K562 (cell line): ENCODE measurements around the gene TRIM45. TPM values are rescaled to one million over a fixed set of nuclear protein-coding genes. Genes with fewer than 3 reads are reported as not detected.

Source experiments
- ATAC-seq: fragments of 200-7000 bp; cut with Tn5 transposase; 3 replicates; pipeline ENCODE4 v1.9.1; 2020; ENCODE audit warnings: moderate library complexity
- BruUV-seq: library from RNA; stranded (reverse); fragments of 400-500 nt; replicated peaks from 2 replicates; lab custom pipeline; 2021; lab: Mats Ljungman, UMichigan
- CTCF ChIA-PET: fragments of 300-600 bp; formaldehyde crosslinking; extraction: SDS; loops from one replicate; lab custom pipeline; 2021; ENCODE audit warnings: low intra/inter-chr PET ratio; lab: Yijun Ruan, JAX
- POLR2A ChIA-PET: fragments of 300-600, 350-650 bp; sonication (Branson Sonifier 250); formaldehyde crosslinking; extraction: SDS; loops from one replicate; lab custom pipeline; 2021; ENCODE audit warnings: antibody characterized with exemption, inconsistent platforms; lab: Yijun Ruan, JAX
- DNase-seq, 4 experiments: peaks; one replicate each; pipeline versions ENCODE4 v3.0.0 to v3.0.0-alpha.2; 2011 to 2018; ENCODE audit warnings: low spot score in 3 of 4, mixed read lengths in 3 of 4; ENCODE audit errors: extremely low read depth in 1 of 4
- FAIRE-seq: peaks from 2 replicates; lab custom pipeline; 2011; peaks lifted over from hg19 to GRCh38; lab: Jason Lieb, UNC
- H2AFZ ChIP-seq: 2 replicates; pipeline ENCODE4 v1.6.0; 2011; ENCODE audit warnings: low read depth, low read length, control low read depth, inconsistent platforms
- H3K27ac ChIP-seq: fragments of 200-600 bp; 3 replicates; pipeline ENCODE4 v1.8.0; 2011; ENCODE audit warnings: low read depth, mild to moderate bottlenecking, control low read depth, inconsistent platforms, low read length, moderate library complexity, mixed read lengths; ENCODE audit errors: extremely low read depth
- H3K27me3 ChIP-seq, 2 experiments: fragments of 300-600 bp in 1 of 2; 2 replicates in 1 of 2; 3 replicates in 1 of 2; pipeline versions ENCODE4 v1.6.0 to v1.8.0; 2011; ENCODE audit warnings: inconsistent platforms in 2 of 2, low read length in 2 of 2, mild to moderate bottlenecking in 1 of 2, mixed read lengths in 1 of 2, moderate library complexity in 1 of 2; ENCODE audit not compliant: control insufficient read depth in 2 of 2, insufficient read depth in 2 of 2
- H3K36me3 ChIP-seq: fragments of 300-600 bp; 3 replicates; pipeline ENCODE4 v1.8.0; 2011; ENCODE audit warnings: mild to moderate bottlenecking, low read length, inconsistent platforms; ENCODE audit not compliant: control insufficient read depth, insufficient read depth
- H3K4me1 ChIP-seq, 2 experiments: fragments of 200-600 bp in 1 of 2; replicated peaks in 1 of 2; 2 replicates in 1 of 2; 3 replicates in 1 of 2; pipeline versions ENCODE4 v1.5.1 to v1.8.0; 2011; ENCODE audit warnings: inconsistent platforms in 2 of 2, low read length in 2 of 2, mild to moderate bottlenecking in 1 of 2, mixed read lengths in 1 of 2, moderate library complexity in 1 of 2; ENCODE audit not compliant: control insufficient read depth in 2 of 2, insufficient read depth in 2 of 2
- H3K4me2 ChIP-seq: 2 replicates; pipeline ENCODE4 v1.6.1; 2011; ENCODE audit warnings: low read length, control low read depth, inconsistent platforms, mixed read lengths; ENCODE audit not compliant: insufficient read depth
- H3K4me3 ChIP-seq: fragments of 200-600 bp; sonication (generic), shearing (Covaris generic); 2 replicates; pipeline ENCODE4 v1.5.1; 2016; ENCODE audit warnings: control low read depth, inconsistent platforms
- H3K79me2 ChIP-seq: fragments of 200-600 bp; 3 replicates; pipeline ENCODE4 v1.8.0; 2011; ENCODE audit warnings: low read length, inconsistent platforms; ENCODE audit not compliant: control insufficient read depth, insufficient read depth
- H3K9ac ChIP-seq, 2 experiments: 2 replicates each; pipeline versions ENCODE4 v1.6.0 to v1.6.1; 2011; ENCODE audit warnings: low read depth in 2 of 2, low read length in 2 of 2, control low read depth in 1 of 2, inconsistent platforms in 1 of 2, mild to moderate bottlenecking in 1 of 2, mixed read lengths in 1 of 2; ENCODE audit not compliant: insufficient read depth in 1 of 2
- H3K9me1 ChIP-seq: one replicate; pipeline ENCODE4 v1.6.0; 2011; ENCODE audit warnings: inconsistent platforms, mild to moderate bottlenecking, low read length, moderate library complexity; ENCODE audit not compliant: control insufficient read depth, insufficient read depth
- H3K9me3 ChIP-seq: replicated peaks from 2 replicates; pipeline ENCODE4 v1.5.1; 2011; ENCODE audit warnings: low read depth, low read length, inconsistent platforms; ENCODE audit not compliant: control insufficient read depth, insufficient read depth
- H4K20me1 ChIP-seq: replicated peaks from 2 replicates; pipeline ENCODE4 v1.6.1; 2011; ENCODE audit warnings: low read length, inconsistent platforms, mixed read lengths; ENCODE audit not compliant: control insufficient read depth, insufficient read depth
- AFF4 ChIP-seq: sonication (generic); formaldehyde crosslinking; IDR thresholded peaks from 2 replicates; pipeline ENCODE4 v1.8.0; 2023; ENCODE audit warnings: mild to moderate bottlenecking, missing genetic modification reagents
- BACH1 ChIP-seq: fragments of 200-800 bp; sonication (Bioruptor generic); IDR thresholded peaks from 2 replicates; pipeline ENCODE4 v1.6.1; 2016; ENCODE audit warnings: missing genetic modification characterization, missing compliant biosample characterization
- EZH2 ChIP-seq: IDR thresholded peaks from 2 replicates; pipeline ENCODE4 v1.6.1; 2012; ENCODE audit warnings: low read depth, mild to moderate bottlenecking, inconsistent platforms, low read length, borderline replicate concordance
- GTF2B ChIP-seq: IDR thresholded peaks from 2 replicates; pipeline ENCODE4 v1.6.1; 2011; ENCODE audit not compliant: insufficient read length; ENCODE audit errors: extremely low read depth
- HNRNPUL1 ChIP-seq: fragments of 200-400 bp; formaldehyde crosslinking; IDR thresholded peaks from 2 replicates; pipeline ENCODE4 v1.6.1; 2017; ENCODE audit warnings: low read length
- JUND ChIP-seq, 2 experiments: IDR thresholded peaks; 2 replicates in 1 of 2; 3 replicates in 1 of 2; pipeline ENCODE4 v1.6.1; 2011; ENCODE audit warnings: borderline replicate concordance in 2 of 2, low read depth in 2 of 2, low read length in 2 of 2, improper control_type of control experiment in 1 of 2, missing biosample characterization in 1 of 2, missing genetic modification characterization in 1 of 2, missing genetic modification reagents in 1 of 2
- KHSRP ChIP-seq: fragments of 450-650 bp; IDR thresholded peaks from 2 replicates; pipeline ENCODE4 v1.6.1; 2017
- MAFK ChIP-seq: IDR thresholded peaks from 2 replicates; pipeline ENCODE4 v1.6.1; 2011; ENCODE audit warnings: low read length, improper control_type of control experiment
- TAF7 ChIP-seq: fragments of 450-650 bp; IDR thresholded peaks from 2 replicates; pipeline ENCODE4 v1.6.1; 2016; ENCODE audit warnings: missing genetic modification characterization, missing compliant biosample characterization
- TCFL5 ChIP-seq: fragments of 250-450 bp; sonication (Bioruptor Pico); conservative IDR thresholded peaks from 2 replicates; pipeline ENCODE4 v1.6.1; 2021; ENCODE audit warnings: mild to moderate bottlenecking, moderate library complexity, matching md5 sums
- TGIF2 ChIP-seq: sonication (generic); formaldehyde crosslinking; IDR thresholded peaks from 2 replicates; pipeline ENCODE4 v1.8.1; 2022; ENCODE audit warnings: mild to moderate bottlenecking, missing genetic modification reagents, moderate library complexity
- YY1 ChIP-seq, 3 experiments: IDR thresholded peaks; 2 replicates each; pipeline ENCODE4 v1.6.1; 2011; ENCODE audit warnings: low read length in 2 of 3, mild to moderate bottlenecking in 2 of 3, moderate library complexity in 2 of 3, borderline replicate concordance in 1 of 3, control low read depth in 1 of 3, low read depth in 1 of 3; ENCODE audit not compliant: insufficient read depth in 3 of 3, insufficient replicate concordance in 2 of 3, control insufficient read depth in 1 of 3, insufficient read length in 1 of 3; ENCODE audit errors: extremely low read depth in 1 of 3
- WGBS: fragments of 100-300 bp; shearing (Covaris generic); methylation state at CpG from one replicate; pipeline ENCODE4 v1.1.6; 2016; ENCODE audit warnings: low coverage, mixed read lengths; ENCODE audit not compliant: insufficient coverage; ENCODE audit errors: missing lambda C conversion rate; 5-methylcytosine and 5-hydroxymethylcytosine counted together
- in situ Hi-C: fragments of 300-500 bp; cut with MboI; formaldehyde crosslinking; loops from 4 replicates; pipeline ENCODE4 v1.15.0; 2018; ENCODE audit warnings: inconsistent platforms, mixed read lengths
- intact Hi-C: fragments of 100-400 bp; cut with micrococcal nuclease; formaldehyde crosslinking; loops from 2 replicates; pipeline ENCODE4 v1.14.2; 2022
- polyA plus RNA-seq, 8 experiments: library from polyadenylated mRNA; depleted of rRNA in 4 of 8; stranded (reverse) in 5 of 8; unstranded in 3 of 8; fragments of >200 nt; fragmentation: Nextera tagmentation in 2 of 8; fragmentation: Illumina TruSeq in 1 of 8; extraction: Ambion mirVana in 2 of 8; extraction: Trizol in 1 of 8; gene quantifications; 2 replicates each; pipeline versions ENCODE4 v1.2.1 to v1.2.3, GENCODE V29; 2011 to 2014; ENCODE audit warnings: inconsistent platforms in 1 of 8, missing spikeins in 1 of 8
- total RNA-seq, 7 experiments: library from RNA; depleted of rRNA in 6 of 7; stranded (reverse); fragments of >200 nt in 6 of 7; fragmentation: Illumina TruSeq in 2 of 7; extraction: Trizol in 2 of 7; gene quantifications; 2 replicates each; pipeline versions ENCODE4 v1.2.1 to v1.2.3, GENCODE V29; 2011 to 2021; ENCODE audit warnings: low replicate concordance in 1 of 7

Gene TRIM45
- total and polyA plus RNA-seq, 9 of the 15 experiments (the other 6 are each of a cell fraction or from before 2014, with no cell fraction given), result 1.9 to 6.2 (median 3.6) TPM

- in situ Hi-C loops, result no loop called here
- intact Hi-C loops, result loop anchor here (1.0 to 10.0 kb wide), 4 partner anchors 61 to 827 kb away; no protein-coding TSS in a partner anchor
- Histone ChIP-seq H3K9ac (no peak overlapping the region), H3K4me3 (no peak overlapping the region), H4K20me1 (0 out of 2 replicates have a peak, but pooled peaks cover 6% of the 10 kb centered on the region), H2AFZ (no peak overlapping the region), H3K9me1 (no peaks in the 10 kb centered on the region), H3K9me3 (no peaks in the 10 kb centered on the region), H3K79me2 (peaks cover 25% of the 10 kb centered on the region; the same call in 2 of the 3 replicates), H3K4me2 (no peak overlapping the region), H3K4me1 (no peaks in the 10 kb centered on the region; a peak in 1 of 5 replicates), H3K36me3 (peaks cover 77% of the 10 kb centered on the region), H3K27me3 (no peaks in the 10 kb centered on the region), H3K27ac (no peak overlapping the region)
- peak; percentile 84 for FAIRE-seq
- DNase-seq, result peak; percentile 47 to 76 (median 61)
- WGBS, result 66% methylated on average over 6 of the region's 6 CpGs
- BruUV-seq, result no TSS peak
- peak; percentile 96 for ATAC-seq
- ChIA-PET CTCF (interaction anchor here (0.6 to 4.5 kb wide), 10 partner anchors 25 to 828 kb away, joined by 3 to 44 read pairs (median 4); no protein-coding TSS in a partner anchor), POLR2A (interaction anchor here (0.6 to 2.5 kb wide), 10 partner anchors 10 to 217 kb away, joined by 3 to 9 read pairs (median 3); no protein-coding TSS in a partner anchor)
- TF ChIP-seq BACH1 (tag) (peak; percentile 32; the same call in 1 of the 2 replicates), GTF2B (no peak), HNRNPUL1 (no peak), TCFL5 (CRISPR knock-in tag) (no peak), EZH2 (no peak), MAFK (peak; percentile 31; the same call in 1 of the 2 replicates), TAF7 (tag) (no peak), TGIF2 (CRISPR knock-in tag) (no peak), KHSRP (no peak), AFF4 (CRISPR knock-in tag) (0 out of 2 replicates have a peak, but pooled peaks have one; percentile 36), JUND (IDR thresholded peaks at IDR 0.05; ENCODE audit: borderline replicate concordance, low read depth, low read length) (0 out of 2 replicates have a peak, but pooled peaks have one; percentile 3), JUND (tag; IDR thresholded peaks at IDR 0.05; ENCODE audit: borderline replicate concordance, low read depth, low read length) (no peak), YY1 (IDR thresholded peaks at IDR 0.05; ENCODE audit: borderline replicate concordance in 1 of 3, control insufficient read depth in 1 of 3, extremely low read depth in 1 of 3, insufficient read depth in 3 of 3, insufficient read length in 1 of 3, insufficient replicate concordance in 2 of 3, low read depth in 1 of 3, low read length in 2 of 3) (peak in 2 of 3 experiments; percentile 50 to 67)
Observed at GRCh38 chr1:117067533-117068370, 53.8 kb downstream of the TRIM45 start.
